Panc1 (cell line): ENCODE results near the gene CBR4.

ENCODE experiments used
- CTCF ChIP-seq: fragments of 450-650 bp; IDR thresholded peaks from 2 replicates; pipeline ENCODE4 v1.5.1; 2017; ENCODE audit warnings: mild to moderate bottlenecking
- POLR2AphosphoS5 ChIP-seq: IDR thresholded peaks from 2 replicates; pipeline ENCODE4 v1.6.1; 2012; ENCODE audit warnings: mild to moderate bottlenecking, low read depth, low read length, moderate library complexity
- REST ChIP-seq, 2 experiments: IDR thresholded peaks; 2 replicates each; pipeline ENCODE4 v1.6.1; 2011 to 2012; ENCODE audit warnings: low read depth in 2 of 2, control low read depth in 1 of 2, low read length in 1 of 2, mild to moderate bottlenecking in 1 of 2, moderate library complexity in 1 of 2; ENCODE audit not compliant: insufficient read depth in 1 of 2
- SIN3A ChIP-seq: IDR thresholded peaks from 2 replicates; pipeline ENCODE4 v1.6.1; 2012; ENCODE audit warnings: low read depth, mild to moderate bottlenecking, low read length, moderate library complexity, borderline replicate concordance; ENCODE audit not compliant: insufficient read depth
- TCF7L2 ChIP-seq: IDR thresholded peaks from 2 replicates; pipeline ENCODE4 v1.6.1; 2011; ENCODE audit warnings: mild to moderate bottlenecking, low read depth, low read length, inconsistent platforms

GRCh38 chr4:169039251-169039954 is 29.3 kb upstream of the CBR4 start:
- TF ChIP-seq CTCF (no peak), POLR2AphosphoS5 (no peak), SIN3A (no peak), TCF7L2 (no peak), REST (IDR thresholded peaks at IDR 0.05; ENCODE audit: insufficient read depth in 1 of 2, low read depth in 2 of 2, low read length in 1 of 2) (no peak)
